CD14-positive monocyte (primary cell): ENCODE results near the gene CHIA. TPM values are rescaled to one million over a fixed set of nuclear protein-coding genes. Genes with fewer than 3 reads are reported as not detected.
"Not testable (repeated sequence)": the region's sequence is repeated elsewhere in the genome, so short reads cannot be mapped to it uniquely, and the experiment has no call there.

ENCODE experiments used
- DNase-seq, 3 donors: peaks; one replicate each; pipeline ENCODE4 v3.0.0-alpha.2; 2011 to 2022
- H2AFZ ChIP-seq: 2 replicates; pipeline ENCODE4 v1.6.0; 2012; ENCODE audit warnings: mild to moderate bottlenecking, low read depth, low read length, inconsistent platforms; ENCODE audit not compliant: insufficient read depth, poor library complexity, severe bottlenecking
- H3K27ac ChIP-seq, 2 donors: 1 replicate in 1 of 2; 2 replicates in 1 of 2; pipeline ENCODE4 v1.5.1; 2012 to 2013; ENCODE audit warnings: low read length in 2 of 2, control low read depth in 1 of 2, inconsistent platforms in 1 of 2, low read depth in 1 of 2, mild to moderate bottlenecking in 1 of 2
- H3K27me3 ChIP-seq, 2 donors: one replicate each; pipeline versions ENCODE4 v1.6.0 to v1.6.1; 2011 to 2013; ENCODE audit warnings: low read length in 2 of 2; ENCODE audit not compliant: control insufficient read depth in 2 of 2, insufficient read depth in 2 of 2
- H3K36me3 ChIP-seq, 2 donors: replicated peaks in 1 of 2; 1 replicate in 1 of 2; 2 replicates in 1 of 2; pipeline versions ENCODE4 v1.5.1 to v1.6.1; 2012 to 2013; ENCODE audit warnings: low read length in 2 of 2, control low read depth in 1 of 2, inconsistent platforms in 1 of 2, mild to moderate bottlenecking in 1 of 2; ENCODE audit not compliant: insufficient read depth in 2 of 2, control insufficient read depth in 1 of 2
- H3K4me1 ChIP-seq, 2 donors: 1 replicate in 1 of 2; 2 replicates in 1 of 2; pipeline versions ENCODE4 v1.5.1 to v1.6.1; 2012 to 2013; ENCODE audit warnings: low read length in 2 of 2, control low read depth in 1 of 2, inconsistent platforms in 1 of 2, mild to moderate bottlenecking in 1 of 2, moderate library complexity in 1 of 2; ENCODE audit not compliant: insufficient read depth in 2 of 2, control insufficient read depth in 1 of 2
- H3K4me2 ChIP-seq: replicated peaks from 2 replicates; pipeline ENCODE3; 2012; ENCODE audit warnings: low read length, moderate library complexity, mild to moderate bottlenecking; ENCODE audit not compliant: poor library complexity, severe bottlenecking; ENCODE audit errors: extremely low read depth
- H3K4me3 ChIP-seq, 3 experiments: fragments of 200-600 bp in 1 of 3; sonication (generic) in 1 of 3; replicated peaks in 1 of 3; 1 replicate in 2 of 3; 2 replicates in 1 of 3; pipeline ENCODE4 v1.5.1; 2011 to 2013; ENCODE audit warnings: low read length in 3 of 3, mild to moderate bottlenecking in 3 of 3, control low read depth in 2 of 3, low read depth in 2 of 3, inconsistent platforms in 1 of 3, moderate library complexity in 1 of 3
- H3K79me2 ChIP-seq: 2 replicates; pipeline ENCODE4 v1.6.0; 2012; ENCODE audit warnings: mild to moderate bottlenecking, control low read depth, inconsistent platforms, low read length, moderate library complexity; ENCODE audit not compliant: insufficient read depth
- H3K9ac ChIP-seq: 2 replicates; pipeline ENCODE4 v1.6.0; 2017; ENCODE audit warnings: low read length, mild to moderate bottlenecking; ENCODE audit not compliant: insufficient read depth, poor library complexity, severe bottlenecking
- H3K9me3 ChIP-seq, 2 donors: replicated peaks in 1 of 2; 1 replicate in 1 of 2; 2 replicates in 1 of 2; pipeline versions ENCODE4 v1.5.1 to v1.6.1; 2012 to 2013; ENCODE audit warnings: low read length in 2 of 2, control low read depth in 1 of 2; ENCODE audit not compliant: control insufficient read depth in 1 of 2, insufficient read depth in 1 of 2
- H4K20me1 ChIP-seq: 2 replicates; pipeline ENCODE4 v1.6.0; 2012; ENCODE audit warnings: mild to moderate bottlenecking, low read length, control low read depth, moderate library complexity; ENCODE audit not compliant: insufficient read depth
- H3K27ac Mint-ChIP-seq, 7 donors: one replicate each; pipeline ENCODE4 v1.8.0; 2020; ENCODE audit warnings: mild to moderate bottlenecking in 7 of 7, mixed read lengths in 7 of 7, moderate library complexity in 6 of 7, inconsistent platforms in 2 of 7
- H3K27me3 Mint-ChIP-seq, 3 donors: one replicate each; pipeline ENCODE4 v1.8.0; 2021 to 2022; ENCODE audit warnings: low read depth in 3 of 3, mild to moderate bottlenecking in 3 of 3, mixed read lengths in 3 of 3, moderate library complexity in 3 of 3, inconsistent platforms in 1 of 3
- H3K36me3 Mint-ChIP-seq, 2 donors: one replicate each; pipeline ENCODE4 v1.8.0; 2020; ENCODE audit warnings: mixed read lengths in 2 of 2, inconsistent platforms in 1 of 2, mild to moderate bottlenecking in 1 of 2
- H3K4me1 Mint-ChIP-seq: one replicate; pipeline ENCODE4 v1.8.0; 2020; ENCODE audit warnings: mild to moderate bottlenecking, mixed read lengths
- H3K4me3 Mint-ChIP-seq, 2 donors: one replicate each; pipeline ENCODE4 v1.8.0; 2020; ENCODE audit warnings: mild to moderate bottlenecking in 2 of 2, mixed read lengths in 2 of 2, moderate library complexity in 1 of 2
- H3K9me3 Mint-ChIP-seq, 7 donors: one replicate each; pipeline ENCODE4 v1.8.0; 2020 to 2022; ENCODE audit warnings: mixed read lengths in 7 of 7, mild to moderate bottlenecking in 6 of 7, moderate library complexity in 6 of 7, inconsistent platforms in 2 of 7
- whole genome bisulfite sequencing: methylation state at CpG from one replicate; pipeline ENCODE4 v1.1.5; 2013; ENCODE audit warnings: missing lambda C conversion rate; ENCODE audit not compliant: insufficient coverage; 5-methylcytosine and 5-hydroxymethylcytosine counted together
- intact Hi-C, 2 donors: fragments of 100-400 bp; cut with micrococcal nuclease; formaldehyde crosslinking; loops; one replicate each; pipeline versions ENCODE4 v1.15.0 to v1.15.1; 2023
- polyA plus RNA-seq, 3 donors: library from polyadenylated mRNA; depleted of rRNA in 1 of 3; unstranded in 2 of 3; stranded (reverse) in 1 of 3; fragments of 300-500 nt in 2 of 3; fragments of >200 nt in 1 of 3; fragmentation: Illumina TruSeq in 2 of 3; gene quantifications; 1 replicate in 2 of 3; 2 replicates in 1 of 3; pipeline ENCODE4 v1.2.3, GENCODE V29; 2012 to 2021
- TF ChIP-seq, protein P1 (sequence below): fragments of 200-600 bp; IDR thresholded peaks from one replicate; pipeline ENCODE4 v1.8.0; 2022; ENCODE audit warnings: antibody characterized with exemption, mild to moderate bottlenecking

Gene CHIA
- polyA plus RNA-seq, 3 donors: not detected

DNA sequence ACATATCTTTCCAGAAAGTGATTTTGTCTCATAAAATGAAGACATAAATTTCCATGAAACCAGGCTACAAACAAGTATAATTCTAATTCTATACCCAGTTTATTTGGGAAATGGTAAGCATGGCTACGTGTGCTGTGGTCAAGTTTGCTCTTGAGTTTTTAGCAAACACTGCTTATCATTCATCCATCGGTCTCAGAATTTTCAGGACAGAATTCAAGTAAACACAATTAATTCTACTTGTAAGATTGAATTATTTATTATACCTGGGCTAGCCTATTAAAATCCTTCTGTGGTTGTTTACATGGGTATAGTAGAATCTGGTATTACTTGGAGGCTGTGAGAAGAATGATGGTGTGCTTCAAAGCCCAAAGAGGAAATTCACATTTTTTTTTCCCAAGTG lies 68.3 kb downstream of the CHIA start:
- no peaks in the 10 kb centered on the region for H3K4me1 Mint-ChIP-seq

DNA sequence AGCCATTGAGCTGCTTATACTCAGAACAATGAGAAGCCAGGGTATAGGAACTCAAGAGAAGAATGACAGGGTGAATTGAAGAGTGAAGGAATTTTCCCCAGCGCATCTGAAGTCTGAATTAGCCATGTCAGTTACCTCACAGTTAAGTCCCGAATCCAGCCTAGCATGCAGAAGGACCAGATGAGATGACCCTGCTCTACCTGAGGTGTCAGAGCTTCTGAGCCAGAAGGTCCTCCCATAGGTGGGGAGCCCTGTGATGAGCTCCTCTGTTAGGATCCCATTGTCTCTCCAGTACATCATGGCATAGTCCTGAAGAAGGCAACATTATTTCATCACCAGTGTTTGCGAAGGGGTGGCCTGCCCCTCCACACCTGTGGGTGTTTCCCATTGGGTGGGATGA lies 68.7 kb downstream of the CHIA start:
- Histone ChIP-seq H3K36me3 (no peaks in the 10 kb centered on the region), H3K79me2 (no peaks in the 10 kb centered on the region), H3K4me1 (no peaks in the 10 kb centered on the region), H4K20me1 (no peaks in the 10 kb centered on the region), H3K27ac (no peak overlapping the region), H3K4me2 (no peak overlapping the region), H3K9ac (no peak overlapping the region), H2AFZ (no peak overlapping the region), H3K4me3 (no peak overlapping the region), H3K9me3 (no peaks in the 10 kb centered on the region), H3K27me3 (no peaks in the 10 kb centered on the region)
- intact Hi-C loops: no loop called here
- DNase-seq: no peak
- no peaks in the 10 kb centered on the region for H3K9me3 Mint-ChIP-seq
- TF ChIP-seq, protein P1, sequence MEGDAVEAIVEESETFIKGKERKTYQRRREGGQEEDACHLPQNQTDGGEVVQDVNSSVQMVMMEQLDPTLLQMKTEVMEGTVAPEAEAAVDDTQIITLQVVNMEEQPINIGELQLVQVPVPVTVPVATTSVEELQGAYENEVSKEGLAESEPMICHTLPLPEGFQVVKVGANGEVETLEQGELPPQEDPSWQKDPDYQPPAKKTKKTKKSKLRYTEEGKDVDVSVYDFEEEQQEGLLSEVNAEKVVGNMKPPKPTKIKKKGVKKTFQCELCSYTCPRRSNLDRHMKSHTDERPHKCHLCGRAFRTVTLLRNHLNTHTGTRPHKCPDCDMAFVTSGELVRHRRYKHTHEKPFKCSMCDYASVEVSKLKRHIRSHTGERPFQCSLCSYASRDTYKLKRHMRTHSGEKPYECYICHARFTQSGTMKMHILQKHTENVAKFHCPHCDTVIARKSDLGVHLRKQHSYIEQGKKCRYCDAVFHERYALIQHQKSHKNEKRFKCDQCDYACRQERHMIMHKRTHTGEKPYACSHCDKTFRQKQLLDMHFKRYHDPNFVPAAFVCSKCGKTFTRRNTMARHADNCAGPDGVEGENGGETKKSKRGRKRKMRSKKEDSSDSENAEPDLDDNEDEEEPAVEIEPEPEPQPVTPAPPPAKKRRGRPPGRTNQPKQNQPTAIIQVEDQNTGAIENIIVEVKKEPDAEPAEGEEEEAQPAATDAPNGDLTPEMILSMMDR: no peak
- H3K4me3 Mint-ChIP-seq: no peak overlapping the region
- no peak overlapping the region for H3K27ac Mint-ChIP-seq
- peaks cover 0 to 4% (median 0%) of the 10 kb centered on the region in 3 donors for H3K27me3 Mint-ChIP-seq
- 100% methylated on average over 1 of the region's 3 CpGs for WGBS
- H3K4me1 Mint-ChIP-seq: no peaks in the 10 kb centered on the region
- H3K36me3 Mint-ChIP-seq: no peaks in the 10 kb centered on the region

More for the DNA sequence above, 68.3 kb downstream of the CHIA start:
- H2AFZ ChIP-seq: no peak overlapping the region
- no peaks in the 10 kb centered on the region for H4K20me1 ChIP-seq
- no peaks in the 10 kb centered on the region for H3K79me2 ChIP-seq
- H3K27me3 ChIP-seq: no peaks in the 10 kb centered on the region
- H3K4me2 ChIP-seq: no peak overlapping the region
- no peaks in the 10 kb centered on the region for H3K4me1 ChIP-seq
- no peak overlapping the region for H3K9ac ChIP-seq
- H3K27ac ChIP-seq: no peak overlapping the region
- no peak overlapping the region for H3K4me3 ChIP-seq
- no CpG with 5 or more reads among the region's 2 CpGs for WGBS
- peaks cover 0 to 4% (median 2%) of the 10 kb centered on the region in 3 donors for H3K27me3 Mint-ChIP-seq
- H3K9me3 ChIP-seq: no peaks in the 10 kb centered on the region
- H3K36me3 ChIP-seq: no peaks in the 10 kb centered on the region
- DNase-seq: no peak
- no peak overlapping the region for H3K27ac Mint-ChIP-seq
- TF ChIP-seq, protein P1: no peak
- H3K9me3 Mint-ChIP-seq: peaks cover 0 to 1% (median 0%) of the 10 kb centered on the region in 7 donors
- intact Hi-C loops: no loop called here
- no peaks in the 10 kb centered on the region for H3K36me3 Mint-ChIP-seq
- H3K4me3 Mint-ChIP-seq: no peak overlapping the region

DNA sequence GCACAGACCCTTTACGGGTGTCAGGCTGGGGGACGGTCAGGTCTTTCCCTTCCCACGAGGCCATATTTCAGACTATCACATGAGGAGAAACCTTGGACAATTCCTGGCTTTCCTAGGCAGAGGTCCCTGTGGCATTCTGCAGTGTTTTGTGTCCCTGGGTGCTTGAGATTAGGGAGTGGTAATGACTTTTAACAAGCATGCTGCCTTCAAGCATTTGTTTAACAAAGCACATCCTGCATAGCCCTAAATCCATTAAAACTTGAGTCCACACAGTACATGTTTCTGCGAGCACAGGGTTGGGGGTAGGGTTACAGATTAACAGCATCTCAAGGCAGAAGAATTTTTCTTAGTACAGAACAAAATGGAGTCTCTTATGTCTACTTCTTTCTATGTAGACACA lies 69.6 kb downstream of the CHIA start:
- intact Hi-C loops, H3K36me3 ChIP-seq, H3K4me3 ChIP-seq, H3K4me1 Mint-ChIP-seq, H3K27ac Mint-ChIP-seq, H4K20me1 ChIP-seq, H3K9me3 ChIP-seq, H3K4me3 Mint-ChIP-seq, H3K36me3 Mint-ChIP-seq, H3K9ac ChIP-seq, H3K4me2 ChIP-seq, H3K9me3 Mint-ChIP-seq, H3K27me3 ChIP-seq, H3K27ac ChIP-seq, H2AFZ ChIP-seq, H3K79me2 ChIP-seq, DNase-seq, H3K27me3 Mint-ChIP-seq, H3K4me1 ChIP-seq: not testable (repeated sequence)
- WGBS: no CpG with 5 or more reads among the region's 4 CpGs
